ENCODE results near the gene SRD5A3. TPM values are rescaled to one million over a fixed set of nuclear protein-coding genes. Genes with fewer than 3 reads are reported as not detected.

The SRD5A3 gene
- total RNA-seq, 3 donors from 2014 or later: 13.9 to 20.3 (median 14.4) TPM

- no peak for TF ChIP-seq POLR2AphosphoS5 (IDR thresholded peaks at IDR 0.05)
- no peak for TF ChIP-seq CTCF (IDR thresholded peaks at IDR 0.05)
- no peak for TF ChIP-seq POLR2A (IDR thresholded peaks at IDR 0.05)
- peak overlapping the region in 1 of 2 donors; percentile 72 for H3K27ac ChIP-seq
These were observed 19.3 kb downstream of the SRD5A3 start for GRCh38 chr4:55365345-55365728.

GRCh38 chr4:55366621-55367020, 20.6 kb downstream of the SRD5A3 start:
- DNase-seq (ENCODE audit: low spot score in 2 of 2): no peak
- no peaks in the 10 kb centered on the region for H3K4me1 ChIP-seq
- no peaks in the 10 kb centered on the region for H3K27me3 ChIP-seq
- no peaks in the 10 kb centered on the region for H3K9me3 ChIP-seq
- no peaks in the 10 kb centered on the region for H3K36me3 ChIP-seq
- TF ChIP-seq CTCF (IDR thresholded peaks at IDR 0.05) (no peak), POLR2AphosphoS5 (IDR thresholded peaks at IDR 0.05) (no peak), POLR2A (IDR thresholded peaks at IDR 0.05) (no peak)
- intact Hi-C loops (cut with DNase I; ENCODE audit: low total_unique reads): no loop called here
- no peak overlapping the region for H3K27ac ChIP-seq
- no peak overlapping the region for H3K4me3 ChIP-seq

More at GRCh38 chr4:55365345-55365728, 19.3 kb downstream of the SRD5A3 start:
- no peaks in the 10 kb centered on the region for H3K36me3 ChIP-seq
- DNase-seq (ENCODE audit: low spot score in 2 of 2): no peak
- no peaks in the 10 kb centered on the region for H3K4me1 ChIP-seq
- no peak overlapping the region for H3K4me3 ChIP-seq
- no peaks in the 10 kb centered on the region for H3K27me3 ChIP-seq
- H3K9me3 ChIP-seq: no peaks in the 10 kb centered on the region
- intact Hi-C loops (cut with DNase I; ENCODE audit: low total_unique reads): no loop called here

- no peak overlapping the region for H3K4me3 ChIP-seq
- intact Hi-C loops (cut with DNase I; ENCODE audit: low total_unique reads): no loop called here
- no peak for DNase-seq (ENCODE audit: low spot score in 2 of 2)
- H3K27me3 ChIP-seq: no peaks in the 10 kb centered on the region
- H3K9me3 ChIP-seq: no peaks in the 10 kb centered on the region
- no peaks in the 10 kb centered on the region for H3K36me3 ChIP-seq
- no peak overlapping the region for H3K27ac ChIP-seq
- no peaks in the 10 kb centered on the region for H3K4me1 ChIP-seq
- TF ChIP-seq CTCF (IDR thresholded peaks at IDR 0.05): no peak
- no peak for TF ChIP-seq POLR2A (IDR thresholded peaks at IDR 0.05)
- TF ChIP-seq POLR2AphosphoS5 (IDR thresholded peaks at IDR 0.05): no peak
These were observed 21.2 kb downstream of the SRD5A3 start for GRCh38 chr4:55367084-55367722.

- no peaks in the 10 kb centered on the region for H3K4me1 ChIP-seq
- no peaks in the 10 kb centered on the region for H3K27me3 ChIP-seq
- H3K9me3 ChIP-seq: no peaks in the 10 kb centered on the region
- no peaks in the 10 kb centered on the region for H3K36me3 ChIP-seq
- intact Hi-C loops (cut with DNase I; ENCODE audit: low total_unique reads): no loop called here
- H3K4me3 ChIP-seq: no peak overlapping the region
- H3K27ac ChIP-seq: no peak overlapping the region
- TF ChIP-seq POLR2A (IDR thresholded peaks at IDR 0.05) (no peak), CTCF (IDR thresholded peaks at IDR 0.05) (no peak), POLR2AphosphoS5 (IDR thresholded peaks at IDR 0.05) (no peak)
- DNase-seq (ENCODE audit: low spot score in 2 of 2): no peak
These were observed 23.9 kb downstream of the SRD5A3 start for GRCh38 chr4:55369968-55370367.

GRCh38 chr4:55372259-55372658, 26.2 kb downstream of the SRD5A3 start:
- Histone ChIP-seq H3K36me3 (no peaks in the 10 kb centered on the region), H3K4me3 (no peak overlapping the region), H3K27ac (no peak overlapping the region), H3K9me3 (no peaks in the 10 kb centered on the region), H3K4me1 (no peaks in the 10 kb centered on the region), H3K27me3 (no peaks in the 10 kb centered on the region)
- TF ChIP-seq POLR2AphosphoS5 (IDR thresholded peaks at IDR 0.05) (no peak), POLR2A (IDR thresholded peaks at IDR 0.05) (no peak), CTCF (IDR thresholded peaks at IDR 0.05) (no peak)
- intact Hi-C loops (cut with DNase I; ENCODE audit: low total_unique reads): no loop called here
- no peak for DNase-seq (ENCODE audit: low spot score in 2 of 2)
